NAMALWA (cell line): ENCODE data around the gene LCN1.
A peak's percentile ranks its signal among the peaks of the same experiment; 100 is the strongest.
"Not testable (repeated sequence)": the region's sequence is repeated elsewhere in the genome, so short reads cannot be mapped to it uniquely, and the experiment has no call there.

Experiments used
- DNase-seq: peaks from one replicate; pipeline ENCODE4 v3.0.0-alpha.2; 2015; ENCODE audit warnings: low spot score

Gene LCN1

DNA sequence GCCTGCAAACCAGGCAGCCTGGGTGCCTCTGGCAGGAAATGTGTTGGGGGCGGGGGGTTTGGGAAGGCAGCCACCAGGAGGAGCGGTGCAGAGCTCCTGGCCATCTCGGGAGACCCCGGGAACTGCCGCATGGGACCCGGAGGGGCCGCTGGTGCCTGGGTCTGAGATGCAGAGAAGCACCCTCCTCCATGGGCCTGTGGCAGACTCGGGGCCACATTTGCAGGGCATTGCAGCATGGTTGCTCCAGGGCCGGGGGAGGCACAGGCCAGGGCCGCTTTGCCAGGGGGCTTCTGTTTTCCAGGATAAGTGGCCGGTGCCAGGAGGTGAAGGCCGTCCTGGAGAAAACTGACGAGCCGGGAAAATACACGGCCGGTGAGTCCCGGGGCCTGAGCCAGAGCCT lies 1.7 kb downstream of the LCN1 start:
- no peak for DNase-seq

DNA sequence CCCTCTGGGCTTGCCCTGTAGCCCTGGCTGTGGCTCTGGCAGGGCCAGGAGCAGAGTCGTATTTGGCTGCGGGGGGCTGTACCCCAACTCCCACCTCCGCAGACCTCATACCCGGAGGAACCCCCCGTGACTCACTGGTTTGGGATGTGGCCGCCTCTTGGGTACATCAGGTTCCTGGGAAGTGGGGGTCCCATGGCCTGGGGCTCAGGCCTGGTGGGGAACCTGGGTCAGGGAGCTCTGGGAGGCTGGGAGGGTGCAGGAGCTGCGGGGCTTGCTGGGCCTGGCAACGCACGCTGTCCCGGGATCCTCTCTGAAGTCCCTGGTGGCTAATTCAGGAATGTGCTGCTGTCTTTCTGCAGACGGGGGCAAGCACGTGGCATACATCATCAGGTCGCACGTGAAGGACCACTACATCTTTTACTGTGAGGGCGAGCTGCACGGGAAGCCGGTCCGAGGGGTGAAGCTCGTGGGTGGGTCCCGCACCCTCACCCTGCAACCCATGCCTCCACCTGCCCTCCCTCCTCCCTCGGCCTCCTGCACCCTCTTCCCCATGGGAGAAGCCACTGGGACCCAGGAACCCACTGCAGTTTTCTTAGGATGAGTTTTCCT lies 2.4 kb downstream of the LCN1 start:
- DNase-seq = no peak

DNA sequence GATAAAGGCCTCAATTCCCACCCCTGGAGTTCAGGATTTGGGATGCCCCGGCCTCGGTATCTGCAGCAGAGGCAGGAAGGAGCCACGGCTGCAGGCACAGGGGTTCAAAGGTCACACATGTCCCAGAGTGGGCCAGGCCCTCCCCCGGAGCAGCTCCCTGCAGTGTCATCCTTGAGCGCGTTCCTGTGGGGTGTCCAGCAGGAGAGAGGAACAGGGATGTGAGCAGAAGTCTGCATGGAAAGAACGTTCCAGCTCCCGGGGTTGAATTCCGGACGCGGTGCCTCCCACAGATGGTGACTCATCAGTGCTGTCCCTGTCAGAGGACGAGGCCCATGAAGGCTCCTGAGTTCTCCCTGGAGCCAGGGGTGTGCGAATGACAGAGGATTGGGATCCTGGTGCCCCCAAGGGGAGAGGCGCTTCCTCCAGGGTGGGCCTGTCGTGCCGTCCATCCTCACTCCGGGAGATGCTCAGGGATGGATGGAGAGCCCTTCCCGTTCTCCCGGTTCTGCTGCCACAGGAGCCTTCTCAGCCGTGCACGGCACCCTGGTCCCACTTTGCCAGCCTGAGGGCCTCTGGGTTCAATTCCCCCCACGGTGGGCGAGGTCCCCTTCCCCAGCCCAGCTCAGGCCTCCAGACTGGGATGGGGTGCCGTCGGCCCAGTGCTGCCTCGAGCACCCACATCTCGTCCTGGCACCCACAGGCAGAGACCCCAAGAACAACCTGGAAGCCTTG lies 3.1 kb downstream of the LCN1 start:
- DNase-seq = no peak

DNA sequence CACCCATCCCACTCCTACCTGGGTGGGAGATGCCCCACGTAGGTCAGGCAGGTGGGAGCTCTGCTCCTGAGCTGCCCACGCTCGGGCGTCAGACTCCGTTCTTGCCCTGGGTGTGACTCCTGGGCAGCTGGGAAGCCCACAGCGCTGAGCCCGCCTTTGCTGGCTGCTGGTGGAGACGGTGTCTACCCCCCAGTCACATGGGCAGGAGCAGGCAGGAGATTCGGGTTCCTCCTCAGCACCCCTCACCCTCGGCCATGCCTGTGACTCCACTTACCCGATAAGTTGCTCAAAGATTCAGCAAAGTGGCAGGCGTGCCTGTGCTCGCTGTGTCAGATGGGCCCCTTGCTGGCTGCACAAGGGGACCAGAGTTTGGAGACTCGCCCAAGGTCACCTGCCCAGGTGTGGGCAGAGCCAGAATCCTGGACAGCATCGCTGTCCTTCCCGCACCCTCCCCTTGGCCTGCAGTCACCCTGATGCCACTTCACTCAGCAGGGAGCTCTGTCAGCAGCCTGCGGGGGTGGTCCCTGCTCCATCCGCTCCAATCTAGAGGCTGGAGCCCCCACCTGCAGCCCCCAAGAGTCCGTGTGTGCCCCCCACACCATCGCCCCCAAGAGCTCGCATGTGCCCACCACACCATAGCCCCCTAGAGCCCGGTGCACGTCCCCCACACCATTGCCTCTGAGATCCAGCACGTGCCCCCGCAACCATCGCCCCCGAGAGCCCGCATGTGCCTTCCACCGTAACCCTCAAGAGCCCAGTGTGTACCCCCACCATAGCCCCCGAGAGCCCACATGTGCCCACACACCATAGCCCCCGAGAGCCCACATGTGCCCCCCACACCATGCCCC lies 4.2 kb downstream of the LCN1 start:
- DNase-seq = no peak

- no peak for DNase-seq
Observed at GRCh38 chr9:135526089-135526729, 5.0 kb downstream of the LCN1 start.

- no peak for DNase-seq
Observed at GRCh38 chr9:135526730-135527571, 5.7 kb downstream of the LCN1 start.

- not testable (repeated sequence) for DNase-seq
Observed at GRCh38 chr9:135528842-135529435, 7.7 kb downstream of the LCN1 start.

DNA sequence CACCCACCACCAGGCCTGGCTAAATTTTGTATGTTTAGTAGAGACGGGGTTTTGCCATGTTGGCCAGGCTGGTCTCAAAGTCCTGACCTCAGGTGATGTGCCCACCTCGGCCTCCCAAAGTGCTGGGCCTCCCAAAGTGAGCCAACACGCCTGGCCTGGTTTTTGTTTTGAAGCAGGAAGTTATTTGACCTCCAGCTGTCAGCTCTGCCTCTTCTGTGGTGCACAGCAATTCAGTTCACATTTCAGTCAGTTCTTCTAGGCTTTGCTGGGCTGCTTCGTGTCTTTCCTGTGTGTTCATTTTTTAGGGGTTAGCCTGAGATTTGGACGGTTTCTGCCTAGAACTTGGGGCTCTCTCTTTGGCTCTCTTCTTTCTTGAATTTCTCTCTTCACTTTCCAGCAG lies 8.9 kb downstream of the LCN1 start:
- no peak for DNase-seq

DNA sequence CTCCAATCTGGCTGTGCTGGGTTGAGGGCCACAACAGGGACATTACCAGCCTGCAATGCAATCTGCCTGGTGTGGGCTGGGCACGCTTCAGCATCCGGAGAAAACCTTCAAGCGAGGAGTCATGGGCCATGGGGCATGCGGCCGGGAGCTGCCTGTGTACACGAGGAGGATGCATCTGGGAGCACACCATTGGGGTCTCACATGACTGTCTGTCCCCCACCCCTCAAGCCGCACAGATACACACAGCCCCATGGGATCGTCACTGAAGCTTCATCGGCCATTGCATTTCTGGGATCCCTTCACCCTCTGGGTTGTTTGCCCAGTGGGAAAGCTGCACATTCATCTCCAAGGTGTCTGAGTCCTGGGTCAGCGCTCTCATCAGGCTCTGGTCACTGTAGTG lies 9.9 kb downstream of the LCN1 start:
- DNase-seq = no peak

GRCh38 chr9:135533113-135533512 lies 11.9 kb downstream of the LCN1 start:
- DNase-seq = peak; percentile 26

DNA sequence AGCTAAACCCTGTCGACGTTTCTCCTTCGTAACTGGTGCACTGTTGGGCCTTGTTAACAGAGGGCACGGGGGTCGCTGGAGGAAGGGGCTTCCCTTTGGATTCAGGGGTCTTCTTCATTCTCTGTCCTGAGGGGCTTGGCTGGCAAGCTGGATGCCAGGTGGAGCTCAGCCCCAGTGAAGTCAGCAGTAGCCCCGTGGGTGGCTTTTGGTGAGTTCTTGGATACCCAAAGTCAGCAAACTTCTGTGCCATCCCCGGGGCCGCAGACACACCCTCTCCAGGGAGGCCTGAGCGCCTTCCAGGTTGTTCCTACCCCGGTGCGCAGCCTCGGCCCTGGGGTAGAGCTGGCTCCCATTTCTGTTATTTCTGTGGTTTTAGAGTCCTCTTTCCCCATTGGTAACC lies 12.4 kb downstream of the LCN1 start:
- no peak for DNase-seq

GRCh38 chr9:135534192-135534711 lies 13.0 kb downstream of the LCN1 start:
- not testable (repeated sequence) for DNase-seq

GRCh38 chr9:135534826-135535225 lies 13.6 kb downstream of the LCN1 start:
- DNase-seq = not testable (repeated sequence)

DNA sequence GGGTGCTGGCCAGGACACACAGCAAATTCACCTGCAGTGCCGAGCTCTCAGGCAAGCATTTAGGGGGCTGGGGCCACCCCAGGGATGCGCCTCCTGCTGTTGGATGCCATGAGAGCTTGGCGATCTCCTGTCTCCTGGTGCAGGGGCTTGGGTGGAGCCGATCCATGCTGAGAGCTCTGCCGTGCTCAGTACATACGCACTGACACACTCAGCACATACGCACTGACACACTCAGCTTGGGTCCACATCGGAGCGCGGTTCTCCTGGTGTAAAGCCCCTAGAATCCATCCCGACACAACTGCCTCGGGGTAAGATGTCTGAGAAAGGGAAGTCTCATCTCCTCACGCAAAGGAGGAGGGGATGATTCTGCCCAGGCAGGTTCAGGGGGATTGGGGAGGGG lies 14.4 kb downstream of the LCN1 start:
- DNase-seq = not testable (repeated sequence)

DNA sequence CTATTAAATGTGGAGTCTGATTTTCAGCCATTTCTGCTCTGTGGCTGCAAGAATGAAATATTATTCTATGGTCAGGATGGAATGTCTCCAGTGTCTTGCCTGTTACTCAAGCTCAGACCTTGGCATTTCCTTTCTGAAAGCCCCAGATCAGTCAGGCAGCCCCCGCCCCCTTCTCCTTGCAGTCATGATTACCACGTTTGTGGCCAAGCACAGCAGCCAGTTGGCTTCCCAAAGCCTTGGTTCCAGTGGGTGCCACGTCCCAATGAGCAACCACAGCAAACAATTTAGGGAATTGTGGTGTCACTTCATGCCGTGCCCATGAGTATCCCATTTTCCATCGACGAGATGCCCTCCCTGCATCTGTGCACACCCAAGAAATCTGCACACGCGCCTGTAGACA lies 15.0 kb downstream of the LCN1 start:
- DNase-seq = no peak

DNA sequence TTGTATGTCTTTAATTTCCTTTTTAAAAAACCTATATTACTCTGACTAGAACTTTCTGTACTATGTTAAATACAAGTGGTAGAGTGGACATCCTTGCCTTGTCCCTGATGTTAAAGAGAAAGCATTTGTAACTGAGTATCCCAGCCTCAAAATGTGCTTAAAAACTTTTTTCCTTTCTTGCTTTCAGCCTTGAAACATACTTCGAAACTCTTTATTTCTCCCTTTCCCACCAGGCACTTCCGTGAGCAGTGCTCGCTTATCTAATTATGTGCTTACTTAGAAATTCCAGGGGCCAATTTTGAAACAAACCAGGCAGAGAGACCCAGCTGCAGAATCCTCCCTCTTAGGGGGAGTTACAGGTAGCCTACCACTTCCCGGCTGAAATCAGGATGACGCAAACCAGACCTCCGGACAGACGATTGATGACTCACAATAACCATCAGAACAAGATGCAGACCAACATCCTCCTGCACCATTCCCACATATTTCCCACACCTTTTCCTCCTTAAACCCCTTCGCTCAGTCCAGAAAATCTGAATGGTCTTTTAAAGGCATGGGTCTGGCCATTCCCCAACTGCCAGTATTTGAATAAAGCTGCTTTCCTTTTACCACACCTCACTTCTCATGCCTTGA lies 22.1 kb downstream of the LCN1 start:
- DNase-seq = not testable (repeated sequence)

GRCh38 chr9:135544981-135545635 lies 23.9 kb downstream of the LCN1 start:
- no peak for DNase-seq

- DNase-seq = not testable (repeated sequence)
Observed at GRCh38 chr9:135545646-135546176, 24.5 kb downstream of the LCN1 start, which contains the start of gene OBP2A. Gene OBP2A (plus strand): TSS chr9:135546126. CDS start chr9:135546181, 55 bp downstream.
